Fibroblast of lung (primary cell): ENCODE results near the gene ANKRA2. TPM values are rescaled to one million over a fixed set of nuclear protein-coding genes. Genes with fewer than 3 reads are reported as not detected.
A peak's percentile ranks its signal among the peaks of the same experiment; 100 is the strongest.

Source experiments
- DNase-seq, 2 donors: peaks; one replicate each; pipeline versions ENCODE4 v3.0.0 to v3.0.0-alpha.2; 2010; ENCODE audit warnings: low read depth in 2 of 2
- H2AFZ ChIP-seq: 2 replicates; pipeline ENCODE4 v1.5.1; 2012; ENCODE audit warnings: low read length, control low read depth, inconsistent platforms
- H3K27ac ChIP-seq: 2 replicates; pipeline ENCODE4 v1.5.1; 2011; ENCODE audit warnings: low read length, control low read depth; ENCODE audit not compliant: insufficient read depth
- H3K27me3 ChIP-seq: 2 replicates; pipeline ENCODE4 v1.5.1; 2011; ENCODE audit warnings: mild to moderate bottlenecking, low read length; ENCODE audit not compliant: control insufficient read depth, insufficient read depth
- H3K36me3 ChIP-seq: 2 replicates; pipeline ENCODE4 v1.5.1; 2011; ENCODE audit warnings: low read length; ENCODE audit not compliant: control insufficient read depth, insufficient read depth
- H3K4me1 ChIP-seq: 2 replicates; pipeline ENCODE4 v1.5.1; 2011; ENCODE audit warnings: low read length; ENCODE audit not compliant: control insufficient read depth, insufficient read depth; ENCODE audit errors: extremely low read depth
- H3K4me2 ChIP-seq: 2 replicates; pipeline ENCODE4 v1.5.1; 2011; ENCODE audit warnings: low read length, control low read depth; ENCODE audit not compliant: insufficient read depth; ENCODE audit errors: extremely low read depth
- H3K4me3 ChIP-seq, 4 experiments: fragments of 200-600 bp in 1 of 4; sonication (generic) in 1 of 4; replicated peaks in 1 of 4; 2 replicates each; pipeline ENCODE4 v1.5.1; 2011 to 2016; ENCODE audit warnings: low read length in 4 of 4, low read depth in 3 of 4, mild to moderate bottlenecking in 3 of 4, control low read depth in 2 of 4, inconsistent platforms in 1 of 4, mixed read lengths in 1 of 4; ENCODE audit not compliant: insufficient read depth in 1 of 4; ENCODE audit errors: control extremely low read depth in 1 of 4
- H3K79me2 ChIP-seq: 2 replicates; pipeline ENCODE4 v1.5.1; 2012; ENCODE audit warnings: mild to moderate bottlenecking, low read length, inconsistent platforms; ENCODE audit not compliant: control insufficient read depth, insufficient read depth
- H3K9ac ChIP-seq: 2 replicates; pipeline ENCODE4 v1.5.1; 2011; ENCODE audit warnings: mild to moderate bottlenecking, low read length, control low read depth; ENCODE audit not compliant: insufficient read depth
- H3K9me3 ChIP-seq: 2 replicates; pipeline ENCODE4 v1.5.1; 2012; ENCODE audit warnings: low read depth, low read length; ENCODE audit not compliant: control insufficient read depth, insufficient read depth
- H4K20me1 ChIP-seq: 2 replicates; pipeline ENCODE4 v1.5.1; 2011; ENCODE audit warnings: low read length; ENCODE audit not compliant: control insufficient read depth, insufficient read depth; ENCODE audit errors: extremely low read depth
- CTCF ChIP-seq, 2 donors: IDR thresholded peaks in 1 of 2; conservative IDR thresholded peaks in 1 of 2; 1 replicate in 1 of 2; 2 replicates in 1 of 2; pipeline ENCODE4 v1.5.1; 2011 to 2012; ENCODE audit warnings: low read length in 2 of 2, control low read depth in 1 of 2, inconsistent platforms in 1 of 2, low read depth in 1 of 2, mild to moderate bottlenecking in 1 of 2
- EZH2 ChIP-seq: IDR thresholded peaks from 2 replicates; pipeline ENCODE4 v1.5.1; 2012; ENCODE audit warnings: low read length, control low read depth, mild to moderate bottlenecking; ENCODE audit errors: missing control alignments
- polyA plus RNA-seq, 2 donors: library from polyadenylated mRNA; depleted of rRNA in 1 of 2; stranded (reverse) in 1 of 2; unstranded in 1 of 2; fragments of >200 nt; gene quantifications; 2 replicates each; pipeline ENCODE4 v1.2.1, GENCODE V29; 2011 to 2012; ENCODE audit warnings: missing spikeins in 1 of 2
- total RNA-seq: library from RNA; depleted of rRNA; stranded (reverse); fragments of >200 nt; gene quantifications from 2 replicates; pipeline ENCODE4 v1.2.1, GENCODE V29; 2014

The ANKRA2 gene
- total and polyA plus RNA-seq, 2 donors (not counting 1 experiment from before 2014, with no cell fraction given) = 15.0 to 29.7 TPM

GRCh38 chr5:73592551-73592950 lies 27.1 kb upstream of the ANKRA2 start:
- Histone ChIP-seq H4K20me1 (no peaks in the 10 kb centered on the region), H2AFZ (no peak overlapping the region), H3K4me2 (no peak overlapping the region), H3K4me1 (peaks cover 7% of the 10 kb centered on the region), H3K9ac (no peak overlapping the region), H3K9me3 (no peaks in the 10 kb centered on the region), H3K36me3 (no peaks in the 10 kb centered on the region), H3K79me2 (no peaks in the 10 kb centered on the region), H3K27ac (no peak overlapping the region), H3K27me3 (no peaks in the 10 kb centered on the region), H3K4me3 (no peak overlapping the region)
- DNase-seq = peak in 1 of 2 donors; percentile 60
- no peak for TF ChIP-seq EZH2
- TF ChIP-seq CTCF (conservative IDR thresholded peaks at IDR 0.05 in 1 of 2, IDR thresholded peaks at IDR 0.05 in 1 of 2; ENCODE audit: low read depth in 1 of 2, low read length in 2 of 2) = no peak

GRCh38 chr5:73591698-73592501 lies 26.5 kb upstream of the ANKRA2 start:
- Histone ChIP-seq H3K4me3 (no peak overlapping the region), H3K27me3 (no peaks in the 10 kb centered on the region), H3K27ac (no peak overlapping the region), H3K9me3 (no peaks in the 10 kb centered on the region), H2AFZ (no peak overlapping the region), H3K79me2 (no peaks in the 10 kb centered on the region), H4K20me1 (no peaks in the 10 kb centered on the region), H3K36me3 (no peaks in the 10 kb centered on the region), H3K9ac (no peak overlapping the region), H3K4me2 (no peak overlapping the region), H3K4me1 (peaks cover 7% of the 10 kb centered on the region)
- TF ChIP-seq EZH2 = no peak
- no peak for TF ChIP-seq CTCF (conservative IDR thresholded peaks at IDR 0.05 in 1 of 2, IDR thresholded peaks at IDR 0.05 in 1 of 2; ENCODE audit: low read depth in 1 of 2, low read length in 2 of 2)
- peak in 1 of 2 donors; percentile 45 for DNase-seq

GRCh38 chr5:73591102-73591695 lies 25.8 kb upstream of the ANKRA2 start:
- H3K36me3 ChIP-seq = no peaks in the 10 kb centered on the region
- no peak overlapping the region for H2AFZ ChIP-seq
- no peak overlapping the region for H3K4me3 ChIP-seq
- no peaks in the 10 kb centered on the region for H3K27me3 ChIP-seq
- peaks cover 7% of the 10 kb centered on the region for H3K4me1 ChIP-seq
- no peaks in the 10 kb centered on the region for H4K20me1 ChIP-seq
- H3K27ac ChIP-seq = no peak overlapping the region
- H3K79me2 ChIP-seq = no peaks in the 10 kb centered on the region
- no peak overlapping the region for H3K4me2 ChIP-seq
- H3K9me3 ChIP-seq = no peaks in the 10 kb centered on the region
- TF ChIP-seq EZH2 (no peak), CTCF (conservative IDR thresholded peaks at IDR 0.05 in 1 of 2, IDR thresholded peaks at IDR 0.05 in 1 of 2; ENCODE audit: low read depth in 1 of 2, low read length in 2 of 2) (peak; percentile 63 to 68)
- DNase-seq = peak; percentile 77 to 93
- H3K9ac ChIP-seq = no peak overlapping the region
